Stimulated activated naive CD8-positive, alpha-beta T cell treated with anti-CD3 and anti-CD28 coated beads, Interleukin-15, Interleukin-2, amounts not matched to agents 100 ng/mL and 50 ng/mL, for 24 hours (primary cell): ENCODE data around the gene CA5A.

Experiments used
- H3K27ac Mint-ChIP-seq: one replicate; pipeline ENCODE4 v1.8.0; 2021; ENCODE audit warnings: mild to moderate bottlenecking, mixed read lengths
- H3K27me3 Mint-ChIP-seq: one replicate; pipeline ENCODE4 v1.8.0; 2021; ENCODE audit warnings: mixed read lengths
- H3K36me3 Mint-ChIP-seq: one replicate; pipeline ENCODE4 v1.8.0; 2021; ENCODE audit warnings: low read depth, mixed read lengths
- H3K4me1 Mint-ChIP-seq: one replicate; pipeline ENCODE4 v1.8.0; 2021; ENCODE audit warnings: low read depth, mixed read lengths
- H3K4me3 Mint-ChIP-seq: one replicate; pipeline ENCODE4 v1.8.0; 2021; ENCODE audit warnings: mild to moderate bottlenecking, mixed read lengths
- H3K9me3 Mint-ChIP-seq: one replicate; pipeline ENCODE4 v1.8.0; 2021; ENCODE audit warnings: mixed read lengths

CA5A gene

DNA sequence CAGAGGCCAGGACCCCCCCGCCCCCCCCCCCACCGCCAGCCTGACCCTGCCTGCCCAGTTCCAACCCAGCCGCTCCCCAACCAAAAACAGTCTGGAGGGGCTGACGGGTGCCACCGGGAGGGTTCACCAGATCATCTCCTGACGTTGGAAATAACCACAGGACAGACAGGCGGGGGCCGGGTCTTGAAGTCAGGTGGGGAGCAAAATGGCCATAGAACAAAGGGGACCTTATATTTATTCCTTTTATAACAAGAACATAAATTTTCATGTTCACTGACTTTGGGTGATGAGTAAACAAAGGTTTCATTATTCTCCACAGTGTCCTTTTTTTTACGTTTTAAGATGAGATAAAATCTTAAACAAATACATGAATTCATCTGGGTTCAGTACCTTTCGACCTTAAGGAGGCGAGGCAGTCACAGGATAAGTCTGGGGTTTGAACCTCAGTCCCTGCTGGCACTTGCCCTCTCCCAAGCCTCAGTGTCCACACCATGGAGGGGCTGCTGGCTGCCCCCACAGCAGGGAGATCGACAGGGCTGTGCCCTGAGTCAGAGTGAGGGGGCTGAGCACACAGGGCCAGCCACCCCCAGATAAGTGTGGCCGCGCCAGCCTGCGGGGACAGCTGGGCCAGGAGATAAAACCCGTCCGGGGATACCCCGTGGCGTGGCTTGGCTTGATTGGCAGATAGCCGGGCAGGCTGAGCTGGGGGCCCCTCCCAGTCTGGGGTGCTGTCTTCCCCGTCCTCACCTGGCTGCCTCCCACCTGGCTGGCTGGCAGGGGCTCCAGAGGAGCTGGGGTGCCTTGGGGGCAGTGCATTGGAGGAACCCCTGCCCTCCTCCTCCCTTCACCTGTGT lies 82.0 kb downstream of the CA5A start:
- H3K27ac Mint-ChIP-seq: peak overlapping the region; percentile 89
- H3K4me3 Mint-ChIP-seq: peak overlapping the region; percentile 74
- peaks cover 83% of the 10 kb centered on the region for H3K4me1 Mint-ChIP-seq
- H3K27me3 Mint-ChIP-seq: no peaks in the 10 kb centered on the region
- H3K36me3 Mint-ChIP-seq: peaks cover 54% of the 10 kb centered on the region
- no peaks in the 10 kb centered on the region for H3K9me3 Mint-ChIP-seq

- Mint-ChIP-seq H3K27ac (peak overlapping the region; percentile 94), H3K4me1 (peaks cover 76% of the 10 kb centered on the region), H3K27me3 (no peaks in the 10 kb centered on the region), H3K36me3 (peaks cover 59% of the 10 kb centered on the region), H3K4me3 (peak overlapping the region; percentile 62), H3K9me3 (no peaks in the 10 kb centered on the region)
Observed at GRCh38 chr16:87853411-87854052, 82.8 kb downstream of the CA5A start.

DNA sequence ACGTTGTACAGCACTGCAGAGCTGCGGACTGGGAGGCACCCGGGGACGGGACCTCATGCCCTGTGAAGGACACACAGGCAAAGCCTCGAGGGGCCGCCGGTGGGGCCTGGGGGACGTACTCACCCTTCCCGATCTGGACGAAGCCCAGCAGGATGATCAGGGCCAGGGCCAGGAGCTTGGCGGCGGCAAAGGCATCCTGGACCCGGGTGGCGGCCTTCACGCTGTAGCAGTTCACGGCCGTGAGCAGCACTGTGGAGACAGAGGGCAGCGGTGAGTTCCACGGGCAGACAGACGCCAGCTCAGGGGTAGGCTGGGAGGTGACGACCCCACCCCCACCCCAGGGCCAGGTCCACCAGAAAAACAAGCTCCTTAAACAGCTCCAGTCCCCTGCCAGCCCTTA lies 84.7 kb downstream of the CA5A start:
- no peaks in the 10 kb centered on the region for H3K27me3 Mint-ChIP-seq
- peaks cover 45% of the 10 kb centered on the region for H3K36me3 Mint-ChIP-seq
- H3K4me1 Mint-ChIP-seq: peaks cover 62% of the 10 kb centered on the region
- H3K27ac Mint-ChIP-seq: no peak overlapping the region
- H3K9me3 Mint-ChIP-seq: no peaks in the 10 kb centered on the region
- no peak overlapping the region for H3K4me3 Mint-ChIP-seq

- Mint-ChIP-seq H3K27ac (peak overlapping the region; percentile 47), H3K27me3 (no peaks in the 10 kb centered on the region), H3K4me1 (peaks cover 60% of the 10 kb centered on the region), H3K36me3 (peaks cover 44% of the 10 kb centered on the region), H3K4me3 (no peak overlapping the region), H3K9me3 (no peaks in the 10 kb centered on the region)
Observed at GRCh38 chr16:87851141-87851587, 85.2 kb downstream of the CA5A start.

DNA sequence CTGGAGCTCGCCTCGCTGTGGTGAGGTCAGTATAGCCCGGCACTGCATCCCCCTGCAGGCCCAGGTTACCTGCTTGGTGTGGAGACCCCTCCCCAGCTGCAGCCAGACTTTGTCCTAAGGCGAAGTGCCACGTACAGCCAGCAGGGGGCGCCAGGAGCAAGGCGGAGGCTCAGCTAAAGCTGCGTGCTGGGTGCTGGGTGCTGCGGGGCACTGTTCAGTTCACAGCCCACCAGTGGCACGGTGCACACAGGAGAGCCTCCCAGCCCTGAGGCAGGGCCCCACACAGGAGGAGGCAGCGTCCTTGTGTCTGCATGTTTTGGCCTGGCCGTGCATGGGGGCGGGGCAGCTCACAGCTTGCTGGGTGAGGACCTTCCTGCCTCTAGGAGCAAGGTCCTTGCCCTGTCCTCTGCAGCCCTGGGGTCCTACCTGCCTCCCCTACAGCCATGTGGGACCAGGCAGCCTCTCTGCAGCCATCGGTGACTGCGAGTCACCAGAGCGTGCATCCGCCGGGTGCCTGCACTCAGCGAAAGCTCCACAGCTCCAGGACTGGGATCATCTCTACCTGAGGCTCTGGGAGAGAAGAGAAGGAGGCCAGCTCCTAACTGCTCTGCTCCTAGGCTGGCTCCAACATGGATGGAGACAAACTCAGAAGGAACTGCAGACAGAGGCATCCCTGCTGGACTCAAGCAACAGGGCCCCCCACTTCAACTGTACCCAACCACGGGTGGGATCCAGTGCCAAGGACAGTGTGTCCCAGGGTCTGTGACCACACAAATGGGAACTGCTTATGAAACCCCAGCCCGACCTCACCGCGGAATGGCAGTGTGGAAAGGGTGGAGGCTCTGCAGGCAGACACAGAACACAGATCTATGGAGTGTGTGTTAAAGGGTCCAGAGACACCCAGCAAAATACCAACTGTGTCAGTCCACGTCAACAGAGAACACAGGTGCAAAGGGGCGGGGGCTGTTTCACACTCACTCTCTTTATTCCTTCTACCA lies 86.0 kb downstream of the CA5A start:
- no peak overlapping the region for H3K4me3 Mint-ChIP-seq
- peak overlapping the region; percentile 47 for H3K27ac Mint-ChIP-seq
- no peaks in the 10 kb centered on the region for H3K9me3 Mint-ChIP-seq
- H3K4me1 Mint-ChIP-seq: peaks cover 54% of the 10 kb centered on the region
- H3K36me3 Mint-ChIP-seq: peaks cover 44% of the 10 kb centered on the region
- H3K27me3 Mint-ChIP-seq: no peaks in the 10 kb centered on the region

DNA sequence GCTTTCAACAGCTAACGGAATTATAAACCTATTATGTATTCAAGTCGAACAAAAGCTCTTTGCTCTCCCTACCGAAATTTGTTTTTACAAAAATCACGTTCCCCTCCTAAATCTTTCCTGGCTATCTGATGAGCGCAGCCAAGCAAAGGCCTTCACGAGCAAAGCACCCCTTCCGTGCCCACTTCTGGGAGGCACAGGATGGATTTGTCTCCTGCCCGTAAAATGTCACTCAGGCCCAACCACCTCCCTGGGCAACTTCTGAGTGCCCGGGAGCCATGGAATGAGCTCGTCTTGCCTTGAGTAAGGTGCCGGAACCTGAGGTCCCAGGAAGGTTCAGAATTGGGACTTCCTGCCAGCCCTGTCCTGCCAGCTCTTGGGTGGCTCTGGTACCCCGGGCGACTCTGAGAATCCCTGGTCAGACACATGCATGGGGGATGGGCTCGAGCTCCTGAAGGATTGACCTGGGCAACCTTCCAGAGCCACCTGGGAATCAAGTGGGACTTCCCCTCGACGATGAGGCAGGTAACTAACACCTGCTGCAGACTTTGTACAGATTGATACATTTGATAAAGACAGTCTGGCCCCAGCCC lies 86.8 kb downstream of the CA5A start:
- H3K36me3 Mint-ChIP-seq: peaks cover 49% of the 10 kb centered on the region

DNA sequence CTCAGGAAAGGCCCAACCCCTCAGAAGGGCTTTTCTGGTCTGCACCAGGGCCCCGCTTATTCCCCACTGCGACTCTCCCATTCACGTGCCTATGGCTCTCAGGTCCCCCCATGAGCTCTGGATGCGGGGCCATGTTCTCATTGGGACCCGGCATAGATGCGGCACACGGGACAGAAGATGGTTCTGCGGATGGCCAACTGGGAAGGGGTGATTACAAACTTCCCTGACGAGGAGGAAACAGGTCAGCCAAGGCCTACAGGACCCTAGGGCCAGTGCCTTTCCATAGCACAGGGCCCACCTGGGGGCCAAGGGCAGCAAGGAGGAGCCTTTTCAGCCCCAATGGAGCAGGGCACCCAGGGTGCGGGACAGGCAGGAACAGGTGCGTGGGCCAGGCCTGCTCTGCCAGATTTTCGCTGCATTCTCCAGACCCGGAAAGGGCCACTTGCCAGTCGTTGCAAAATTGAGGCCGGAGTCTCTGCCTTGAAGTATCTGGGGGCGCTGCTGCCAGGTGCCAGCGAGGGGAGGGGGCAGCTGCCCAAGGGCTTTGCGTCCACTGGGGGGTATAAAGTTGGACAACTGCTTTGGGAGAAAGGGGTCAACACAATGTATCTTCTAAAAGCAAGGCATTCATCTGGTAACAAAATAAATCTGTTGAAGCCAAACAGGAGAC lies 87.5 kb downstream of the CA5A start:
- Mint-ChIP-seq H3K4me1 (peaks cover 44% of the 10 kb centered on the region), H3K9me3 (no peaks in the 10 kb centered on the region), H3K27me3 (no peaks in the 10 kb centered on the region), H3K27ac (no peak overlapping the region), H3K4me3 (no peak overlapping the region), H3K36me3 (peaks cover 51% of the 10 kb centered on the region)

More for the DNA sequence above, 86.8 kb downstream of the CA5A start:
- Mint-ChIP-seq H3K9me3 (no peaks in the 10 kb centered on the region), H3K27me3 (no peaks in the 10 kb centered on the region), H3K4me3 (no peak overlapping the region), H3K27ac (peak overlapping the region; percentile 21), H3K4me1 (peaks cover 50% of the 10 kb centered on the region)

DNA sequence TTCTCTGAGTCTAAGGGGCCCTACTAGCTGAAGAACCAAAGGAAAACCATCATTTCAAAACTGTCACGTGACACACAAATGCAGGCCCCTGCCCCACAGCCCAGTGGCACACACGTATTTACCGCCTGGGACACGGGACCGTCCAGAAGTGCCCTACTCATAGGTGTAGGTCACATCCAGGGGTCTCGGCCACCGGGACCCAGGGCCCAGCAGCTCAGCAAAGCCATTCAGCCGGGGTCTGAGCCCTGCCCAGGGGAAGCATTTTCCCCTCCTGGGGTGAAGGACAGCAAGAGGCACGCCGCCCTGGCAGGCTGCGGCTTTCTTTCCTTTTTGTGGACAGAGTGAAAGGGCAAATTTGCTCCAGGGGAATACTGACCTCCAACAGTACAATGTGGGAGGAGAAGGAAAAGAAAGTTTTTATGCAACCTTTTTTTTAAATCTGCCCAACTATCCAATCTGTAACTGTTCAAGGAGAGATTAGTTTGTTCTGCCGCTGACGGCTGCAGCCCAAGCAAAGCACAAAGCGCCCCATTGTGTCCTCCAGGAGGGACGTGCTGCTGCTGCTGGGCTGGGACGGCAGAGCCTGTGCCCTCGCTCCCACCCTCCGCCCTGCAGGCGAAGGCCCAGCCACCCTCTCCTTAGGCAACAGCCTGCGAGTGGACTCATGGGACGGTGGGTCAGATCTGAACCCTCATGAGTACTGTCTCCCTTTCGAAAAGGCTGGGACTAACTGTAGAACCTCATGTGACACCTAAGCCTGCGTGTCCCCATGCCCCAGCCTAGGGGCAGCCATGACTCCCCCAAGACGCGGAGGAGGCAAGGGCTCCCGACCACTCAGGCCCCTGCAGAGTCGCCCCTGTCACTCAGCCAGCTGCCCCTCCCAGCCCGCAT lies 88.3 kb downstream of the CA5A start:
- peak overlapping the region; percentile 55 for H3K27ac Mint-ChIP-seq
- no peaks in the 10 kb centered on the region for H3K27me3 Mint-ChIP-seq
- no peaks in the 10 kb centered on the region for H3K9me3 Mint-ChIP-seq
- peaks cover 36% of the 10 kb centered on the region for H3K4me1 Mint-ChIP-seq
- peaks cover 53% of the 10 kb centered on the region for H3K36me3 Mint-ChIP-seq
- H3K4me3 Mint-ChIP-seq: no peak overlapping the region

DNA sequence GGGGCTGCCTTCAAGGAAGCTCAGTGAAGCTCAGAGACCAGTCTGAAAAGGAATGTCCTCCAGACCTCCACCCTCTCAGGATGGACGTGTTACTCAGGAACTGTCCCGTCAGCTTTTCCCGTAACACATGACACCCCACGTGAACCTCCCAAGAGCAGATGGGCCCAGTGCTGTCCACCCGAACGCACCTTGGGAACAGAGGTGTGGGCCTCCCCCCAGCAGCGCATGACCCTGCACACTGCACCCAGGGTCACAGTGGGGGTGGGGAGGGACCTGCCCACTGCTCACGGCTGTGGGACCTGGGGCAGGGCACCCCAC lies 88.9 kb downstream of the CA5A start:
- Mint-ChIP-seq H3K27ac (no peak overlapping the region), H3K9me3 (no peaks in the 10 kb centered on the region), H3K36me3 (peaks cover 54% of the 10 kb centered on the region), H3K27me3 (no peaks in the 10 kb centered on the region), H3K4me3 (no peak overlapping the region), H3K4me1 (peaks cover 34% of the 10 kb centered on the region)

DNA sequence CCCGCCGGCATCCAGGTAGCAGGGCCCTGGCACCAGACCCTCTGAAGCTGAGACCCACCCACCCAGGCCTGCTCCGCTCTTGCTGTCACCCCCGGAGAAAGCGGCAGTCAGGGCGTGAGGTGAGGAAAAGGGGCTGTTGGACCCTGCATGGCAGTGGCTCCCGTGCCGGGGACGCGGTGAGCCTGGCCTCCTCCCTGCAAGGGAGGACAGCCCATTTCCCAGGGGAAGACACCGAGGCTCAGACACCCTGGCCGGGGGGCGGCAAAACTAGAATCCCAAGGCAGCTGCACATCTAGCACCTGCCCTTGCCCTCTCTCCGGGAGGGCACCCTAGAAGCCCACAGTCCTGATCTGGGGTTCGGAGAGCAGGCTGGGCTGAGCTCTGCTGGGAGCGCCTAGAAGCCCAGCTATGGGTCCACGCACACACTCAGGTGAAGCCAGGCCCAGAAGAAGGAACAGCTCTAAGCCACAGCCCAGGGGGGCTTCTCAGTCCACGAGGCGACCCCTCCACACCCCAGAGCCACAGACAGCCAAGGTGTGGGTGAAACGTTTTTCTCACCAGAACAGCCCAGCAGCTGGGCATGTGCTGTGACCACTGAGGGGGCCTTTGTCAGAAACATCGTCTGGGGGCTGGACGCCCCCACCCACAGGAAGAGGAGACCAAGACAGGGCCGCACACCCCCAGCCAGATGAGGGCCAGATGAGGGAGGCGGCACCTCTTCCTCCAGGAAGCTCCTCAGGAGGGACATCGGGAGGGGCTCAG lies 89.4 kb downstream of the CA5A start:
- Mint-ChIP-seq H3K9me3 (no peaks in the 10 kb centered on the region), H3K27ac (no peak overlapping the region), H3K36me3 (peaks cover 54% of the 10 kb centered on the region)

GRCh38 chr16:87845807-87846619 lies 90.3 kb downstream of the CA5A start:
- peaks cover 27% of the 10 kb centered on the region for H3K4me1 Mint-ChIP-seq
- H3K27ac Mint-ChIP-seq: peak overlapping the region; percentile 40
- peaks cover 54% of the 10 kb centered on the region for H3K36me3 Mint-ChIP-seq
- H3K27me3 Mint-ChIP-seq: no peaks in the 10 kb centered on the region
- no peak overlapping the region for H3K4me3 Mint-ChIP-seq
- no peaks in the 10 kb centered on the region for H3K9me3 Mint-ChIP-seq

More for the DNA sequence above, 89.4 kb downstream of the CA5A start:
- Mint-ChIP-seq H3K4me3 (no peak overlapping the region), H3K27me3 (no peaks in the 10 kb centered on the region), H3K4me1 (peaks cover 32% of the 10 kb centered on the region)

GRCh38 chr16:87845213-87845612 lies 91.1 kb downstream of the CA5A start:
- Mint-ChIP-seq H3K27ac (no peak overlapping the region), H3K36me3 (peaks cover 53% of the 10 kb centered on the region), H3K4me1 (peaks cover 23% of the 10 kb centered on the region), H3K27me3 (no peaks in the 10 kb centered on the region), H3K4me3 (no peak overlapping the region), H3K9me3 (no peaks in the 10 kb centered on the region)
